ENCODE results near the gene PDLIM5.
"Not testable (repeated sequence)": the region's sequence is repeated elsewhere in the genome, so short reads cannot be mapped to it uniquely, and the experiment has no call there.

PDLIM5 gene

DNA sequence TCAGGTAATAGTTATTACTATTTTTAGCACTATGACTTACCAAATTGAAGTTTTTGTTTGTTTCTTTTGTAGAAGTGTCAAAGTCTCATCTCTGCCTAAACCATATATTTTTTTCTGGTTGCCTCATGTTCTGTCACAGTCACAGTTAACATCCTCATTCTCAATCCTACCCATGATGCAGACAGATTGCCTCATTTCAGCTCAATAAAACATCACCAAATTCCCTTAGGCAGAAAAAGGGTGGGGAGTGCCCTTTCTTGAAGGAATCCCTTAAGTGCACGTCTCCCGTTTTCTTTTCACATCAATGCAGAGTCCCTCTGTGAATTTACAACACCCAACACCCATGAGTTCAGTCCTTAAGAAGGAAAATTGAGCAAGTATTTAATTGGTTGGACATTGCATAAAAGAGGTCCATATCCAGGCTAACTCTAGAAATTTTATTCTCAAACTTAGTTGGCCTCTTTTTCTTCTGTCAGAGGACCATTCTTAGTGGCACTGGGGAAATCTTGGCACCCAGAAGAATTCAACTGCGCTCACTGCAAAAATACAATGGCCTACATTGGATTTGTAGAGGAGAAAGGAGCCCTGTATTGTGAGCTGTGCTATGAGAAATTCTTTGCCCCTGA lies 202.4 kb downstream of the PDLIM5 start:
- H3K9me3 ChIP-seq (ENCODE audit: severe bottlenecking) = no peaks in the 10 kb centered on the region
- H3K4me1 ChIP-seq (ENCODE audit: insufficient read depth, poor library complexity, severe bottlenecking) = peaks cover 6% of the 10 kb centered on the region
- TF ChIP-seq, protein P1, sequence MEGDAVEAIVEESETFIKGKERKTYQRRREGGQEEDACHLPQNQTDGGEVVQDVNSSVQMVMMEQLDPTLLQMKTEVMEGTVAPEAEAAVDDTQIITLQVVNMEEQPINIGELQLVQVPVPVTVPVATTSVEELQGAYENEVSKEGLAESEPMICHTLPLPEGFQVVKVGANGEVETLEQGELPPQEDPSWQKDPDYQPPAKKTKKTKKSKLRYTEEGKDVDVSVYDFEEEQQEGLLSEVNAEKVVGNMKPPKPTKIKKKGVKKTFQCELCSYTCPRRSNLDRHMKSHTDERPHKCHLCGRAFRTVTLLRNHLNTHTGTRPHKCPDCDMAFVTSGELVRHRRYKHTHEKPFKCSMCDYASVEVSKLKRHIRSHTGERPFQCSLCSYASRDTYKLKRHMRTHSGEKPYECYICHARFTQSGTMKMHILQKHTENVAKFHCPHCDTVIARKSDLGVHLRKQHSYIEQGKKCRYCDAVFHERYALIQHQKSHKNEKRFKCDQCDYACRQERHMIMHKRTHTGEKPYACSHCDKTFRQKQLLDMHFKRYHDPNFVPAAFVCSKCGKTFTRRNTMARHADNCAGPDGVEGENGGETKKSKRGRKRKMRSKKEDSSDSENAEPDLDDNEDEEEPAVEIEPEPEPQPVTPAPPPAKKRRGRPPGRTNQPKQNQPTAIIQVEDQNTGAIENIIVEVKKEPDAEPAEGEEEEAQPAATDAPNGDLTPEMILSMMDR (IDR thresholded peaks at IDR 0.05; ENCODE audit: poor library complexity, severe bottlenecking) = no peak
- peaks cover 77% of the 10 kb centered on the region for H3K36me3 ChIP-seq (ENCODE audit: low read depth)
- ATAC-seq (ENCODE audit: low read depth) (no peak), DNase-seq (ENCODE audit: low spot score) (no peak)
- no peak overlapping the region for H3K4me3 ChIP-seq (ENCODE audit: severe bottlenecking)
- H3K27ac ChIP-seq (ENCODE audit: poor library complexity, severe bottlenecking) = no peak overlapping the region
- H3K27me3 ChIP-seq (ENCODE audit: insufficient read depth, poor library complexity, severe bottlenecking) = no peaks in the 10 kb centered on the region

DNA sequence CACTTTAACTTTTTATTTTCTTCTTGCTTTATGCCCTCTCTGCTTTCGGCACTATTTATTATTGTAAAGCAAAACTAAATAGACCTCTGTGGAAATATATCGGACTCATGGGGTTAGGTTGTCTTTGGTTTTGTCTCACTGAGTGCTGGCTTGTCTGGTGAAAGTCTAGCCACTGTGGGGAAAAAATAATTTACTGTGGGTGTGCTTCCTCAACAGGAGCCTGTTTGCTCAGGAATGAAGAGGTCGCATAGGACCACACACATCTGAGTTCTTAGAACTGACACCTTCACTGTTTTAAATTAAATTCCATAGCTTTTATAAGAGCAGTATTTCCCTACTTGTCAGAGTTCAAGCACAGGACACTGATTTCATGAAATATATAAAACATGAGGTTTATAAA lies 203.0 kb downstream of the PDLIM5 start:
- no peak for ATAC-seq (ENCODE audit: low read depth)
- no peak for DNase-seq (ENCODE audit: low spot score)
- TF ChIP-seq, protein P1 (IDR thresholded peaks at IDR 0.05; ENCODE audit: poor library complexity, severe bottlenecking) = no peak
- no peak overlapping the region for H3K27ac ChIP-seq (ENCODE audit: poor library complexity, severe bottlenecking)
- peaks cover 2% of the 10 kb centered on the region for H3K4me1 ChIP-seq (ENCODE audit: insufficient read depth, poor library complexity, severe bottlenecking)
- H3K36me3 ChIP-seq (ENCODE audit: low read depth) = peaks cover 76% of the 10 kb centered on the region
- no peak overlapping the region for H3K4me3 ChIP-seq (ENCODE audit: severe bottlenecking)
- no peaks in the 10 kb centered on the region for H3K9me3 ChIP-seq (ENCODE audit: severe bottlenecking)
- no peaks in the 10 kb centered on the region for H3K27me3 ChIP-seq (ENCODE audit: insufficient read depth, poor library complexity, severe bottlenecking)

DNA sequence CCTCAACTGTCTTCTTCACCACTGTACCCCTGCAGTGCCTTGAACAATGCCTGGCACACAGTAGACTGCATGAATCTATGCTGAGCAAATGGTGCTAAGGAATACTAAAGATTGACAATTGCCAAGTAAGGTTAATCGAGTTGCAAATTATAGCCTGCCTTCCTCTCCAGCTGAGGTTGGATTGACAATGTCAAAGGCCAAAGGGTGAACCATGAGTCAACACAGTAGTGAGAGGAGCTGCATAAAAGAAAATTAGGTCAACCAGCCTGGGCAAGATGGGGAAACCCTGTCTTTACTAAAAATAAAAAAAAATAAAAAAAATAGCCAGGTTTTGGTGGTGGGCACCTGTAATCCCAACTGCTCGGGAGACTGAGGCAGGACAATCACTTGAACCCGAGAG lies 208.9 kb downstream of the PDLIM5 start:
- Histone ChIP-seq H3K27ac (ENCODE audit: poor library complexity, severe bottlenecking) (no peak overlapping the region), H3K9me3 (ENCODE audit: severe bottlenecking) (no peaks in the 10 kb centered on the region), H3K4me1 (ENCODE audit: insufficient read depth, poor library complexity, severe bottlenecking) (no peaks in the 10 kb centered on the region), H3K36me3 (ENCODE audit: low read depth) (peaks cover 85% of the 10 kb centered on the region), H3K27me3 (ENCODE audit: insufficient read depth, poor library complexity, severe bottlenecking) (no peaks in the 10 kb centered on the region), H3K4me3 (ENCODE audit: severe bottlenecking) (no peak overlapping the region)
- DNase-seq (ENCODE audit: low spot score) (no peak), ATAC-seq (ENCODE audit: low read depth) (no peak)
- TF ChIP-seq, protein P1 (IDR thresholded peaks at IDR 0.05; ENCODE audit: poor library complexity, severe bottlenecking) = no peak

DNA sequence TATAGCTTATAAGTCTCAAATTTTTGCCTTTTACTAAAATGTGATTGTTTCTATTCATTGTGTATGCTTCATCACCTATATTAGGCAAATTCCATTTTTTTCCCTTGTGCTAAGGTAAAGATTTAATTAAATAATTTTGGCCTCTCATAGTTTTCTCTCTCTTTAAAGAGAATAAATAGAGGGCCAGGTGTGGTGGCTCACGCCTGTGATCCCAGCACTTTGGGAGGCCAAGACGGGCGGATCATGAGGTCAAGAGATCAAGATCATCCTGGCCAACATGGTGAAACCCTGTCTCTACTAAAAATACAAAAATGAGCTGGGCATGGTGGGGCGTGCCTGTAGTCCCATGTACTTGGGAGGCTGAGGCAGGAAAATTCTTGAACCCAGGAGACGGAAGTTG lies 213.3 kb downstream of the PDLIM5 start:
- H3K27ac ChIP-seq (ENCODE audit: poor library complexity, severe bottlenecking); ATAC-seq (ENCODE audit: low read depth); H3K4me1 ChIP-seq (ENCODE audit: insufficient read depth, poor library complexity, severe bottlenecking); H3K4me3 ChIP-seq (ENCODE audit: severe bottlenecking); H3K9me3 ChIP-seq (ENCODE audit: severe bottlenecking); DNase-seq (ENCODE audit: low spot score); H3K27me3 ChIP-seq (ENCODE audit: insufficient read depth, poor library complexity, severe bottlenecking): not testable (repeated sequence)
- H3K36me3 ChIP-seq (ENCODE audit: low read depth) = peaks cover 66% of the 10 kb centered on the region

DNA sequence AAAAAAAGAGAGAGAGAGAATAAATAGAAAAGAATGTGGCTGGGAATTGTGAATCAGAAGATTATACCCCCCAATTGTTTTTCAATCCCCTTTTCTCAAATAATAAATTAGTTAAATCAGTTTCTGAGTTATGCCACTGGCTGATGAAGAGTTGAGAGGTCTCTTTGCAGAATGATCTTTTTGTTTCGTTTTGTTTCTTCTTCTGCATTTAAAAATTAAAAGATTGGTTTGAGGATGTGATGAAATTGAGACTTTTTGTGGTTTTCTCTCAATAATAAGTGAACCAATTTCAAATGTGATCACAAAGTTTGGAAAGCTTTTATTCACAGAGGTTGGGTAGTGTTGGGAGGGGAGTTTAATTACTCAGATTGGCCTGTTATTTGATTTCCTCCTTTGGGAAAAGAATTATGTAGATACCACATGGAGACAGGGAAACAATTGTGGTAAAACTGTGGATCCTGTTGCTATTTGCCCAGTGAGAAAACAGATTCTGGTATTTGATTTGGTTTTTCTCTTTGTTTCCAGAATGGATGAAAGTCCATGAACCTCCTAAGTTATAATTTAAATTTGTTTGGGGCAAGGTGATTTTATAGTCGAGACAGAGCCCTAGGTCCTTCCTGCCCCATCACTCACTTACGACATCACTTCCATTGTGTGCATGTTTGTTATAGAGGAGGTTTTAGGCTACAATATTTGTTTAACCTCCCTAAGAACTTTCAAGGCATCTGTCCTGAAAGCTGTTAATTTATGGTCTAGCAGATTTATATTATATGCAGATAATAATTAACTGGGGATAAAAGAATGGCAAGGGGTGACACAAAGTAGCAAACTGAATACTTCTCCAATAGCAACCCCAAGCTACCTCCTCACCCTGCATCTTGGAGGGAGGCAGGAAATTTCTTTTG lies 214.0 kb downstream of the PDLIM5 start:
- no peak overlapping the region for H3K27ac ChIP-seq (ENCODE audit: poor library complexity, severe bottlenecking)
- H3K4me1 ChIP-seq (ENCODE audit: insufficient read depth, poor library complexity, severe bottlenecking) = no peaks in the 10 kb centered on the region
- no peaks in the 10 kb centered on the region for H3K27me3 ChIP-seq (ENCODE audit: insufficient read depth, poor library complexity, severe bottlenecking)
- TF ChIP-seq, protein P1 (IDR thresholded peaks at IDR 0.05; ENCODE audit: poor library complexity, severe bottlenecking) = no peak
- H3K9me3 ChIP-seq (ENCODE audit: severe bottlenecking) = no peaks in the 10 kb centered on the region
- DNase-seq (ENCODE audit: low spot score) = no peak
- H3K36me3 ChIP-seq (ENCODE audit: low read depth) = peaks cover 59% of the 10 kb centered on the region
- no peak for ATAC-seq (ENCODE audit: low read depth)
- H3K4me3 ChIP-seq (ENCODE audit: severe bottlenecking) = no peak overlapping the region
